ENCODE measurements around the gene SIGLEC11. TPM values are rescaled to one million over a fixed set of nuclear protein-coding genes. Genes with fewer than 3 reads are reported as not detected.

The SIGLEC11 gene
- total and polyA plus RNA-seq, 11 donors, result 0.22 to 3.0 (median 1.1) TPM; not detected in 2

GRCh38 chr19:49908480-49909420 lies 52.2 kb downstream of the SIGLEC11 start:
- Histone ChIP-seq H3K36me3 (peaks cover 0 to 59% (median 39%) of the 10 kb centered on the region in 9 donors), H3K4me3 (no peak overlapping the region), H3K4me1 (peaks cover 0 to 52% (median 4%) of the 10 kb centered on the region in 12 donors), H3K9me3 (no peaks in the 10 kb centered on the region), H3K27ac (no peak overlapping the region), H3K27me3 (no peaks in the 10 kb centered on the region)
- 96 to 98% (median 97%) methylated on average over 35 to 37 of the region's 37 CpGs for WGBS, 4 donors
- no peak for TF ChIP-seq POLR2A (IDR thresholded peaks at IDR 0.05)
- TF ChIP-seq, protein P1, sequence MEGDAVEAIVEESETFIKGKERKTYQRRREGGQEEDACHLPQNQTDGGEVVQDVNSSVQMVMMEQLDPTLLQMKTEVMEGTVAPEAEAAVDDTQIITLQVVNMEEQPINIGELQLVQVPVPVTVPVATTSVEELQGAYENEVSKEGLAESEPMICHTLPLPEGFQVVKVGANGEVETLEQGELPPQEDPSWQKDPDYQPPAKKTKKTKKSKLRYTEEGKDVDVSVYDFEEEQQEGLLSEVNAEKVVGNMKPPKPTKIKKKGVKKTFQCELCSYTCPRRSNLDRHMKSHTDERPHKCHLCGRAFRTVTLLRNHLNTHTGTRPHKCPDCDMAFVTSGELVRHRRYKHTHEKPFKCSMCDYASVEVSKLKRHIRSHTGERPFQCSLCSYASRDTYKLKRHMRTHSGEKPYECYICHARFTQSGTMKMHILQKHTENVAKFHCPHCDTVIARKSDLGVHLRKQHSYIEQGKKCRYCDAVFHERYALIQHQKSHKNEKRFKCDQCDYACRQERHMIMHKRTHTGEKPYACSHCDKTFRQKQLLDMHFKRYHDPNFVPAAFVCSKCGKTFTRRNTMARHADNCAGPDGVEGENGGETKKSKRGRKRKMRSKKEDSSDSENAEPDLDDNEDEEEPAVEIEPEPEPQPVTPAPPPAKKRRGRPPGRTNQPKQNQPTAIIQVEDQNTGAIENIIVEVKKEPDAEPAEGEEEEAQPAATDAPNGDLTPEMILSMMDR (IDR thresholded peaks at IDR 0.05), result no peak
- DNase-seq, result peak in 1 of 5 donors; percentile 51
- intact Hi-C loops (cut with DNase I), result no loop called here
- no peak for ATAC-seq

DNA sequence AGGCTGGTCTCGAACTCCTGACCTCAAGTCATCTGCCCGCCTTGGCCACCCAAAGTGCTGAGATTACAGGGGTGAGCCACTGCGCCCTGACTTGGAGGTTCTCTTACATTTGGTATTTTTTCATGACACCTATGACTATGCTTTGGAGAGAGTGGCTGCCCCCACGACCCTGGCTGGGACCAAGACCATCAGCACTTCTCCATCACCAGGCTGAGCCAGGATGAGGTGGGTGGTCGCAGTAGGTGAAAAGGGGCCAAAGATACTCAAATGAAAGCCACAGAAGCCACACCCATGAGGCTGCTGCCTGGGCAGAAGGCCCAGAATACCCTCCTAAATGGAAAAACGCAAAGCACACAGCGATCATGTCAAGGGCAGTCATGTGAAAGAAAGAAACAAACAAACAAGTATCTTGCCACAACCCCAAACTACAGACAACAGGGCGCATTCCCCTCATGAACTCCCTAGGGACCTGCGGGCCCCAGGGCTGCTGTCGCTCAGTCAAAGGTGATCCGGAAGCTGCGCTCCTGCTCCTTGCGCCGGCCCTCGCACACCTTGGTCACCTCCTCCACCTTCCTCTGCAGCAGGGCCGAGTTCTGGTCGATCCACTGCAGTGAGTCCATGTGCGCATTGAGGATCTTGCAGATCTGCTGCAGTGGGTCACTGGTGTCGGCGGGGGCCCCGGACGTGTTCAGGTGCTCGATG lies 53.1 kb downstream of the SIGLEC11 start:
- Histone ChIP-seq H3K4me1 (peaks cover 0 to 51% (median 4%) of the 10 kb centered on the region in 12 donors), H3K9me3 (no peaks in the 10 kb centered on the region), H3K4me3 (no peak overlapping the region), H3K27ac (no peak overlapping the region), H3K27me3 (no peaks in the 10 kb centered on the region), H3K36me3 (peaks cover 0 to 50% (median 31%) of the 10 kb centered on the region in 9 donors)
- peak in 1 of 5 donors; percentile 57 for DNase-seq
- intact Hi-C loops (cut with DNase I), result no loop called here
- WGBS, 4 donors, result 92 to 97% (median 94%) methylated on average over 23 of the region's 23 CpGs
- TF ChIP-seq POLR2A (IDR thresholded peaks at IDR 0.05), result no peak
- TF ChIP-seq, protein P1 (IDR thresholded peaks at IDR 0.05), result no peak
- ATAC-seq, result no peak

- no peak overlapping the region for H3K4me3 ChIP-seq
- intact Hi-C loops (cut with DNase I), result no loop called here
- peaks cover 0 to 43% (median 4%) of the 10 kb centered on the region in 12 donors for H3K4me1 ChIP-seq
- H3K27ac ChIP-seq, result no peak overlapping the region
- TF ChIP-seq POLR2A (IDR thresholded peaks at IDR 0.05), result no peak
- TF ChIP-seq, protein P1 (IDR thresholded peaks at IDR 0.05), result no peak
- no peaks in the 10 kb centered on the region for H3K27me3 ChIP-seq
- DNase-seq, result no peak
- no peaks in the 10 kb centered on the region for H3K9me3 ChIP-seq
- peaks cover 0 to 43% (median 25%) of the 10 kb centered on the region in 9 donors for H3K36me3 ChIP-seq
- 83 to 92% (median 88%) methylated on average over 16 of the region's 16 CpGs for WGBS, 4 donors
- no peak for ATAC-seq
Measured at GRCh38 chr19:49906879-49907564, 54.0 kb downstream of the SIGLEC11 start.

Measured in heart left ventricle (tissue), 16 donors.